GM13976 (cell line): ENCODE results near the gene SYT13.

Experiments
- DNase-seq: peaks from one replicate; pipeline ENCODE4 v3.0.0; 2012; ENCODE audit warnings: low spot score
- in situ Hi-C: fragments of 300-500 bp; cut with MboI; formaldehyde crosslinking; loops from one replicate; pipeline ENCODE4 v1.12.0; 2022; ENCODE audit warnings: low sequenced_read_pairs, mixed read lengths, inconsistent platforms; ENCODE audit not compliant: unreplicated experiment
- TF ChIP-seq, protein P1 (sequence below): IDR thresholded peaks from 2 replicates; pipeline ENCODE4 v1.5.1; 2012; ENCODE audit warnings: borderline replicate concordance, mild to moderate bottlenecking; ENCODE audit not compliant: insufficient read depth; ENCODE audit errors: extremely low read depth, missing control alignments, control extremely low read depth

Gene SYT13

DNA sequence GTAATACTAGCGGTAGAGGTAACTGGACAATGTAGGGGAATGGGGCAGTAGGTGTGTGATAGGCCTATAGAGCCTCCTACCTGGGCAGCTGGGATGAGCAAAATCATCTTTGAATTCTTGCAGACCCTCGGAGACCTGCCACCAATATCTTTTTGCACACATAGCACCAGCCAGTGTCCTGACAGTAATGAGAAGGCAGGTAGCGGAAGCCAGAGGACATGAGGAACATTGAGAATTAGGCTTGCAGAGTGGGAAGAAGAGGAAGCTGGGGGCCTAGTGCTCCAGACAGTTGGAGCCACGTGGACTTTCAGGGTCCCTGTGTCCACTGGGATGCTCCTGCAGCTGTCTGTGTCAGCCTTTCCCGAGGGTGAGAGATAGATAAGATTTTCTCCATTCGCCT, 17.2 kb upstream of the SYT13 start:
- no peak for DNase-seq
- in situ Hi-C loops = no loop called here
- TF ChIP-seq, protein P1, sequence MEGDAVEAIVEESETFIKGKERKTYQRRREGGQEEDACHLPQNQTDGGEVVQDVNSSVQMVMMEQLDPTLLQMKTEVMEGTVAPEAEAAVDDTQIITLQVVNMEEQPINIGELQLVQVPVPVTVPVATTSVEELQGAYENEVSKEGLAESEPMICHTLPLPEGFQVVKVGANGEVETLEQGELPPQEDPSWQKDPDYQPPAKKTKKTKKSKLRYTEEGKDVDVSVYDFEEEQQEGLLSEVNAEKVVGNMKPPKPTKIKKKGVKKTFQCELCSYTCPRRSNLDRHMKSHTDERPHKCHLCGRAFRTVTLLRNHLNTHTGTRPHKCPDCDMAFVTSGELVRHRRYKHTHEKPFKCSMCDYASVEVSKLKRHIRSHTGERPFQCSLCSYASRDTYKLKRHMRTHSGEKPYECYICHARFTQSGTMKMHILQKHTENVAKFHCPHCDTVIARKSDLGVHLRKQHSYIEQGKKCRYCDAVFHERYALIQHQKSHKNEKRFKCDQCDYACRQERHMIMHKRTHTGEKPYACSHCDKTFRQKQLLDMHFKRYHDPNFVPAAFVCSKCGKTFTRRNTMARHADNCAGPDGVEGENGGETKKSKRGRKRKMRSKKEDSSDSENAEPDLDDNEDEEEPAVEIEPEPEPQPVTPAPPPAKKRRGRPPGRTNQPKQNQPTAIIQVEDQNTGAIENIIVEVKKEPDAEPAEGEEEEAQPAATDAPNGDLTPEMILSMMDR = no peak

DNA sequence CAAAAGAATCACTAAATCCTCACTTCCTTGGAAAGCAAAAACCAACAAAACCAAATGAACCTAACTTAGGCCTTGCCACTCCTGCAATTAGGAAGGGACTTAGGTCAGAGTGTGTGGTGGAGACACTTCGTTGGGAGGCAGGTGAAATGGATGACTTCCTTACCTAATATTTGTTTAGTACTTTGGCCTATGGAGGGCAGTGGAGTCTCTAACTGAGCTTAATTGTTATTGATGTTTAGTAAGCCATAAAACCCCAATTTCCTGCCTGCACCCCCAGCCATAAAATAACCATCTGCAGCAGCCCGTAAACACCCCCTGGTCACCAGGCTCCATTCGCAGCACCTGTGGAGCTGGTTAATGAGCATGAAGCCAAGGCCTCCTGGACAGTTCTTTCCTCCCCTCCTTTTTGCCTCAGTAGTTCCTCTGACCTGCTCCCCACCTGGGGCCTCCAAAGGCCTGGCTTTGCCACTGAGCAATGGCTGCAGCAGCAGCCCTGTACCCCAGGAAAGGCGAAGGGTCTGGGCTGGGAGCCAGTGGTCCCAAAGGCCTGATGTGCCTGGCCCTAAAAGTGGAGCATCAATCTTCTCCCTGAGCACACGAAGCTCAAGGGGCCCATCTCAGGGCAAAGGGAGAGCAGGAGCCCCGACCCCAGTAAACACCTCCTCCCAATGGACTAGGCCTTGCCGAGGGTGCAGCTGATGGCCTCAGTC, 15.6 kb upstream of the SYT13 start:
- no peak for DNase-seq
- in situ Hi-C loops = no loop called here
- TF ChIP-seq, protein P1 = no peak

DNA sequence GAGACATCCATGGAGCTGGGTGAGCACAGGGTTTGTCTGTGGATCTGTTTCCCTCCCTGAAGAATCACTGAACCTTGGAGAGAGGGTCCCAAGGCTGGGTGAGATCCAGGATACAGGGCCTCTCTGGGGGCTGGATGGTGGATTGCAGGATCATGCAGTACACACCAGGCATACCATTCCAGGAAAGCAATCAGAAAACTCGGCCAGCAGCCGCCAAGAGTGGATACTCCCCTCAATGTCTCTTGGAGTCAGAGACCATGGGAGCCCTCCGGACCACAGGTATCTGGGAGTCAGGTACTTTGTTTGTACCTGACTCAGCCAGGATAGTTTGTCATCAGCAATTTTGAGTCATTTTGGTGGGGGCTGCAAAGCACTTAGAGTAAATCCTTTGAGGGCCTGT, 14.6 kb upstream of the SYT13 start:
- in situ Hi-C loops = no loop called here
- DNase-seq = no peak
- TF ChIP-seq, protein P1 = no peak

DNA sequence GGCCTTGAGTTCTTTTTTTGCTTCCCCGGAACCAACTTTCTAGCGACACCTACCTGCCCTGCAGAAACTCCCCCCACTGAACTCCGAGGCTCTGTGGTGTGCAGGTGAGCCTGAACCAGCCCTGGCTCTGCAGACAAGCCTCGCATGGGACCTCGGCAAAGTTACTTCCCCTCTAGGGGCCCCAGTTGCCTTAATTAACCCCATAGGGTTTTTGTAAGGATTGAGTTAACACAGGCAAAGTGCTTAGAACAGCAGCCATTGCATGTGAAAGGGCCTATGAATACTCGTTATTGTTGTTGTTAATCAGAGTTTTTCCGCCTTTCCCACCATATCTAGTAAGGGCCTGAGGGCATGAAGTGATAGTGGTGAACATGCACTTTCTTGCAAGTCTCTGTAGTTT, 12.6 kb upstream of the SYT13 start:
- in situ Hi-C loops = loop anchor here (10.0 to 25.0 kb wide), 2 partner anchors 184 to 361 kb away; no protein-coding TSS in a partner anchor
- TF ChIP-seq, protein P1 = no peak
- no peak for DNase-seq

DNA sequence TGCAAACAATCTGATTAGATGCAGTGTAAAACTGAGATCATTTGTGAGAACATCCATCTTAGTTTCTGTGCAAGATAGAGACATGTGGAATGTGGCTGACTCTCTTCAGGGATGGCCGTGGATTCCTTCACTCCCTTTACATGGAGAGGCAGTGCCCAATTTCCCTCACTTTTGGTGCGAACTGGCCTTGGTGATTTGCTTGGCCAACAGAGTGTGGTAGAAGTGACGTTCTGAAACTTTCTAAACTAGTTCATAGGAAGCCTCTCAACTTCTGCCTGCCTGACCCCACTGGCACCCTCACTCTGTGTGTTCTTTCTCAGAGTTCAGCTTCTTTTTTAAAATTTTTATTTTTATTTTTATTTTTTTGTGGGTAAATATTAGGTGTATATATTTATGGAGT, 9.9 kb upstream of the SYT13 start:
- in situ Hi-C loops = loop anchor here (10.0 to 25.0 kb wide), 2 partner anchors 181 to 359 kb away; no protein-coding TSS in a partner anchor
- TF ChIP-seq, protein P1 = no peak
- DNase-seq = no peak

DNA sequence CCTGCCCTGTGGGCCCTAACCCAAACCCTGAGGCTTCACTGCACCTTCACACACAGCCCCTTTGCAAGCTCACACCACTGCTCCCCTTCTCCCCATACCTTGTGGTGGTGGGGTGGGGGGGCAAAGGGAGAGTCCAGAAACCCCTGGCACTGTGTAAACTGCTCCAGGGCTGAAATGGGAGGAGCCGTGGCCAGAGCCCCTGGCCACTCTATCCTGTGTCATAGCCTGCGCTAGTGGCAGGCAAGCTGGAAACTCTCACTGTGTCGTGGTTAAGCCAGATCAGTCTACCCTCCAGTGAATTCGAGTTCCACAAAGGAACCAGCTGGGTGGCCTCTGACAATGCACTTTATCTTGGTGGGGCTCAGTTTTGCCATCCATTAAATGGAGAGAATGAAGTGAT, 8.4 kb upstream of the SYT13 start:
- TF ChIP-seq, protein P1 = no peak
- in situ Hi-C loops = loop anchor here (10.0 to 25.0 kb wide), 2 partner anchors 180 to 357 kb away; no protein-coding TSS in a partner anchor
- no peak for DNase-seq
